OCI-LY7 (cell line): ENCODE measurements around the gene SCGB1D4.
"Not testable (repeated sequence)": the region's sequence is repeated elsewhere in the genome, so short reads cannot be mapped to it uniquely, and the experiment has no call there.

Experiments used
- CTCF ChIP-seq: fragments of 200-600 bp; sonication (generic); conservative IDR thresholded peaks from 2 replicates; pipeline ENCODE4 v1.5.1; 2014; ENCODE audit warnings: mild to moderate bottlenecking, antibody characterized with exemption, low read length, moderate library complexity, mixed read lengths
- EZH2phosphoT487 ChIP-seq: fragments of 200-600 bp; sonication (generic); IDR thresholded peaks from 2 replicates; pipeline ENCODE4 v1.6.1; 2018; ENCODE audit warnings: low read depth, borderline replicate concordance, mild to moderate bottlenecking, mixed run types, antibody characterized with exemption, low read length, moderate library complexity, mixed read lengths

GRCh38 chr11:62327541-62327940 is 28.7 kb upstream of the SCGB1D4 start:
- not testable (repeated sequence) for TF ChIP-seq CTCF, EZH2phosphoT487
